Left lung (tissue), 10 donors: ENCODE measurements around the gene DNAH9. TPM values are rescaled to one million over a fixed set of nuclear protein-coding genes. Genes with fewer than 3 reads are reported as not detected.

Experiments used
- ATAC-seq: fragments of 200-7000 bp; cut with Tn5 transposase; one replicate; pipeline ENCODE4 v1.9.1; 2020; ENCODE audit warnings: moderate library complexity
- DNase-seq, 4 donors: peaks; one replicate each; pipeline ENCODE4 v3.0.0-alpha.2; 2013 to 2020
- H3K27ac ChIP-seq, 2 donors: fragments of 200-600 bp; sonication (generic) in 1 of 2; one replicate each; pipeline versions ENCODE4 v1.5.0 to v1.8.0; 2020 to 2021
- H3K27me3 ChIP-seq, 2 donors: fragments of 200-600 bp; sonication (generic) in 1 of 2; one replicate each; pipeline versions ENCODE4 v1.5.0 to v1.8.0; 2020 to 2021
- H3K36me3 ChIP-seq, 2 donors: fragments of 200-600 bp; sonication (generic) in 1 of 2; one replicate each; pipeline versions ENCODE4 v1.5.0 to v1.8.0; 2020 to 2021
- H3K4me1 ChIP-seq, 2 donors: fragments of 200-600 bp; one replicate each; pipeline ENCODE4 v1.8.0; 2021
- H3K4me3 ChIP-seq, 2 donors: fragments of 200-600 bp; sonication (generic) in 1 of 2; one replicate each; pipeline versions ENCODE4 v1.5.0 to v1.8.0; 2020 to 2021; ENCODE audit warnings: mild to moderate bottlenecking in 1 of 2
- H3K9me3 ChIP-seq, 2 donors: fragments of 200-600 bp; sonication (generic) in 1 of 2; one replicate each; pipeline versions ENCODE4 v1.5.0 to v1.8.0; 2020 to 2021
- CTCF ChIP-seq, 2 donors: fragments of 200-600 bp; sonication (generic) in 1 of 2; IDR thresholded peaks; one replicate each; pipeline versions ENCODE4 v1.5.0 to v1.8.0; 2021; ENCODE audit warnings: antibody characterized with exemption in 2 of 2
- intact Hi-C, 2 donors: fragments of 100-400 bp; cut with DNase I; formaldehyde crosslinking; loops; one replicate each; pipeline versions ENCODE4 v1.11.2 to v1.14.2; 2022
- polyA plus RNA-seq, 6 donors: library from polyadenylated mRNA; unstranded; fragments of 120-200 nt; gene quantifications; one replicate each; pipeline ENCODE4 v1.2.1, GENCODE V29; 2013; ENCODE audit not compliant: insufficient read length in 6 of 6
- total RNA-seq, 2 donors: library from RNA; stranded (reverse); fragmentation: NEBNext Ultra II Directional; extraction: Animal tissue kit (Norgen Biotek cat#: 25700); gene quantifications; one replicate each; pipeline ENCODE4 v1.2.1, GENCODE V29; 2021
- donor health status: DM: no; HTN: yes; CAD: no.
- donor health status: DM: no; HTN: no; CAD: no.

Gene DNAH9
- total and polyA plus RNA-seq, 8 donors, result 0.38 to 12.0 (median 7.5) TPM

- TF ChIP-seq CTCF (IDR thresholded peaks at IDR 0.05), result no peak
- H3K27ac ChIP-seq, result no peak overlapping the region
- no peaks in the 10 kb centered on the region for H3K9me3 ChIP-seq
- DNase-seq (no peak), ATAC-seq (no peak)
- H3K4me3 ChIP-seq, result no peak overlapping the region
- no peaks in the 10 kb centered on the region for H3K27me3 ChIP-seq
- no peaks in the 10 kb centered on the region for H3K4me1 ChIP-seq
- intact Hi-C loops, result no loop called here
- no peaks in the 10 kb centered on the region for H3K36me3 ChIP-seq
Observed at GRCh38 chr17:11612956-11613355, 14.7 kb downstream of the DNAH9 start.

- no peaks in the 10 kb centered on the region for H3K36me3 ChIP-seq
- TF ChIP-seq CTCF (IDR thresholded peaks at IDR 0.05), result no peak
- H3K4me3 ChIP-seq, result no peak overlapping the region
- ATAC-seq, result no peak
- H3K27ac ChIP-seq, result no peak overlapping the region
- intact Hi-C loops, result no loop called here
- H3K9me3 ChIP-seq, result peaks cover 0 to 2% of the 10 kb centered on the region in 2 donors
- no peaks in the 10 kb centered on the region for H3K4me1 ChIP-seq
- DNase-seq, result no peak
- H3K27me3 ChIP-seq, result no peaks in the 10 kb centered on the region
Observed at GRCh38 chr17:11618861-11619566, 20.7 kb downstream of the DNAH9 start.

- Histone ChIP-seq H3K27ac (no peak overlapping the region), H3K9me3 (peaks cover 0 to 2% of the 10 kb centered on the region in 2 donors), H3K4me3 (no peak overlapping the region), H3K4me1 (no peaks in the 10 kb centered on the region), H3K27me3 (no peaks in the 10 kb centered on the region), H3K36me3 (no peaks in the 10 kb centered on the region)
- no peak for TF ChIP-seq CTCF (IDR thresholded peaks at IDR 0.05)
- ATAC-seq (no peak), DNase-seq (no peak)
- intact Hi-C loops, result no loop called here
Observed at GRCh38 chr17:11622492-11622891, 24.2 kb downstream of the DNAH9 start.

GRCh38 chr17:11624976-11625375, 26.7 kb downstream of the DNAH9 start:
- Histone ChIP-seq H3K9me3 (no peaks in the 10 kb centered on the region), H3K27ac (no peak overlapping the region), H3K4me3 (no peak overlapping the region), H3K4me1 (no peaks in the 10 kb centered on the region), H3K36me3 (no peaks in the 10 kb centered on the region), H3K27me3 (no peaks in the 10 kb centered on the region)
- no peak for TF ChIP-seq CTCF (IDR thresholded peaks at IDR 0.05)
- intact Hi-C loops, result no loop called here
- DNase-seq (no peak), ATAC-seq (no peak)

GRCh38 chr17:11625878-11626277, 27.6 kb downstream of the DNAH9 start:
- intact Hi-C loops, result no loop called here
- ATAC-seq (no peak), DNase-seq (no peak)
- Histone ChIP-seq H3K4me3 (no peak overlapping the region), H3K27ac (no peak overlapping the region), H3K4me1 (no peaks in the 10 kb centered on the region), H3K36me3 (no peaks in the 10 kb centered on the region), H3K27me3 (no peaks in the 10 kb centered on the region), H3K9me3 (no peaks in the 10 kb centered on the region)
- no peak for TF ChIP-seq CTCF (IDR thresholded peaks at IDR 0.05)
